ENCODE data around the gene ODAD4. TPM values are rescaled to one million over a fixed set of nuclear protein-coding genes. Genes with fewer than 3 reads are reported as not detected.
A peak's percentile ranks its signal among the peaks of the same experiment; 100 is the strongest.
"Not testable (repeated sequence)": the region's sequence is repeated elsewhere in the genome, so short reads cannot be mapped to it uniquely, and the experiment has no call there.

The ODAD4 gene
- total RNA-seq, 2 experiments from 2014 or later, result 0.89 to 0.97 TPM

DNA sequence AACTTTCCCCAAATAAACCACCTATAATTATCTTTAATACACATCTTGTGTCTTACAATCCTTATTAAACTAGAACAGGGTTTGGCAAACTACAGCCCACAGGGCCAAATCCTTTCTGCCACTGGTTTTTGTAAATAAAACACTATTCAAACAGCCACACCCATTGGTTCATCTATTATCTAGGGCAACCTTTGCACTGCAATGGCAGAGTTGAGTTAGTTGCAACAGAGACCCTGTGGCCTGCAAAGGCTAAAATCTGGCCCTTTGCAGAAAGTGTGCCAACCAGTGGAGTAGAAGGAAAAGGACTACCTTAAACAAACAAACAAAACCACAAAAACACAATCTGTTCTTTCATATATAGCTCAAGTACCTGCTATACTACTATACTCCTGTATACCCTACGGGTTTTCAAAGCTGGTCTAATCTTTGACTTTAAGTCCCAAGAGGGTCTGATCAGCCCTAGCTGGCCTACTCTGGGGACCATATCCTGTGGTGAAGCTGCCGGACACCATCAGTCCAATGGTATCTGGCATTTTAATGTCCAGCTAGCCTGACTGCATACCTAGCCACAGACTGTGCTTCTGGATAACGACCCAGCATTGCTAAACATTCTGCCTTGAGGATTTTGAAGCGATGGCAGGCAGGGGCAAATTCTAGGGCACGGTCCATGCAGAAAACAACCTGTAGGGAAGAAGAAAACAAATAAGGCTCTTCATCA, 59.4 kb downstream of the ODAD4 start:
- H3K27me3 Mint-ChIP-seq (ENCODE audit: low read depth), result no peaks in the 10 kb centered on the region
- ATAC-seq (no peak), DNase-seq (no peak)
- H3K4me1 Mint-ChIP-seq (ENCODE audit: low read depth), result no peaks in the 10 kb centered on the region
- H3K36me3 Mint-ChIP-seq (ENCODE audit: low read depth), result peaks cover 65% of the 10 kb centered on the region
- no peak overlapping the region for H3K4me3 Mint-ChIP-seq
- ChIA-PET POLR2A (interaction anchor here (1.2 kb wide), 1 partner anchor 27 kb away, joined by 4 read pairs; the partner anchor contains the start of gene DNAJC7), CTCF (interaction anchor here (1.0 to 2.7 kb wide), 3 partner anchors 23 to 30 kb away, joined by 3 to 10 read pairs (median 3); partner anchors contain the start of gene NKIRAS2)
- no peak overlapping the region for H3K27ac Mint-ChIP-seq
- H3K9me3 Mint-ChIP-seq (ENCODE audit: insufficient read depth), result no peaks in the 10 kb centered on the region

DNA sequence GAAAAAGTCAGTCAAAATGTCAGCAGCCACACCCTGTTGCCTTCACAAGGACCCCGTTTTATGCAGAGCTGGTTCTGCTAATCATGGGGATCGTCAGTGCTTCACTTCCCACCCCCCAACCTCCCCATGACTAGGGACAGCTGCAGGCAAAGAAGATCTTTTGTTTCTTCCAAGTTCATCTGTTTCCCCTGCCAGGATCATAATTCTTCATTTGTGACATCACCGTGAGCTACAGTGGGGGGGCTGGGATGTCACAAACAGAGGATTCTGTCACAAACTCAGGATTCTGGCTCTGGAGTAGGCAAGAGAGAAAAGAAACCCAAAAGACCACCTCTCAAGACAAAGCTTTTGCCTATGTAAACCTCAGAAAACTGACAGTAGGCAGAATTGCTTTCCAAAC, 62.2 kb downstream of the ODAD4 start:
- Mint-ChIP-seq H3K4me3 (no peak overlapping the region), H3K36me3 (ENCODE audit: low read depth) (peaks cover 69% of the 10 kb centered on the region), H3K27ac (no peak overlapping the region), H3K4me1 (ENCODE audit: low read depth) (peaks cover 3% of the 10 kb centered on the region), H3K27me3 (ENCODE audit: low read depth) (no peaks in the 10 kb centered on the region), H3K9me3 (ENCODE audit: insufficient read depth) (no peaks in the 10 kb centered on the region)
- DNase-seq (no peak), ATAC-seq (no peak)
- CTCF ChIA-PET, result interaction anchor here (1.1 kb wide), 2 partner anchors 11 to 30 kb away, joined by 3 to 4 read pairs; no protein-coding TSS in a partner anchor
- POLR2A ChIA-PET, result no interaction called here

DNA sequence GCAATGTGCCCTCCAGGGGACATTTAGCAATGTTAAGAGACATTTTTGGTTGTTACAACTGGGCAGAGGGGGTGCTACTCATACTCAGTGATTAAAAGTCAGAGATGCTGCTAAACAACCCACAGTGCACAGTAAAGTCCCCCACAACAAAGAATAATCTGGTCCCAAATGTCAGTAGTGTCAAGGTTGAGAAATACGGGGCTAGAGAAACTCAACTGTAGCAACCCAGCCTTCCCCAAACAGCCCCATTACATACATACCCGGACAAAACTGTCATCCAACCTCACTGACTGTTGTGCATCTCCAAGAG, 66.4 kb downstream of the ODAD4 start:
- DNase-seq (no peak), ATAC-seq (no peak)
- H3K4me1 Mint-ChIP-seq (ENCODE audit: low read depth), result peaks cover 3% of the 10 kb centered on the region
- POLR2A ChIA-PET, result no interaction called here
- CTCF ChIA-PET, result interaction anchor here (1.6 kb wide), 2 partner anchors 21 to 23 kb away, joined by 4 to 5 read pairs; partner anchors contain the start of gene NKIRAS2
- H3K27me3 Mint-ChIP-seq (ENCODE audit: low read depth), result no peaks in the 10 kb centered on the region
- no peaks in the 10 kb centered on the region for H3K9me3 Mint-ChIP-seq (ENCODE audit: insufficient read depth)
- peaks cover 64% of the 10 kb centered on the region for H3K36me3 Mint-ChIP-seq (ENCODE audit: low read depth)
- H3K4me3 Mint-ChIP-seq, result no peak overlapping the region
- no peak overlapping the region for H3K27ac Mint-ChIP-seq

DNA sequence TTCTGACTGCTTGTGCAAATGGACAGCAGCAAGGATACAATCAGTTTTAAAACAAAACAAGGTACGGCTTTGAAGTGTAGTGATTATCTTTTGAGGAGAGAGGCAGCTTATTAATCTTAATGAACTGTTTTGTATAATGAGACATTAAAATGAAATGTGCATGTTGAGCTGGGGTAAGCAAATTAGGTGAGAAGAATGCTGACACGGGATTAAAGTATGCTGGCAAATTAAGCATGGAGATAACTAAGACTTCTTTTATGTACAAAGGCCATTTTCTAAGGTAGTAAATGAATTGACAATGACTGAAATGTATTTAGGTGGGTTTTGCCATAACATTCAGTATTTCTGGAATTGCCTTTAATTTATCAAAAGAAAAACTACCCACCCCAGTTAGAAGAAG, 68.1 kb downstream of the ODAD4 start:
- Mint-ChIP-seq H3K36me3 (ENCODE audit: low read depth) (peaks cover 64% of the 10 kb centered on the region), H3K4me1 (ENCODE audit: low read depth) (peaks cover 3% of the 10 kb centered on the region), H3K27me3 (ENCODE audit: low read depth) (no peaks in the 10 kb centered on the region), H3K4me3 (no peak overlapping the region), H3K27ac (no peak overlapping the region), H3K9me3 (ENCODE audit: insufficient read depth) (no peaks in the 10 kb centered on the region)
- POLR2A ChIA-PET, result interaction anchor here (0.9 kb wide), 1 partner anchor 10 kb away, joined by 3 read pairs; no protein-coding TSS in a partner anchor
- no peak for DNase-seq
- CTCF ChIA-PET, result interaction anchor here (1.3 kb wide), 1 partner anchor 36 kb away, joined by 6 read pairs; no protein-coding TSS in a partner anchor
- ATAC-seq, result no peak

DNA sequence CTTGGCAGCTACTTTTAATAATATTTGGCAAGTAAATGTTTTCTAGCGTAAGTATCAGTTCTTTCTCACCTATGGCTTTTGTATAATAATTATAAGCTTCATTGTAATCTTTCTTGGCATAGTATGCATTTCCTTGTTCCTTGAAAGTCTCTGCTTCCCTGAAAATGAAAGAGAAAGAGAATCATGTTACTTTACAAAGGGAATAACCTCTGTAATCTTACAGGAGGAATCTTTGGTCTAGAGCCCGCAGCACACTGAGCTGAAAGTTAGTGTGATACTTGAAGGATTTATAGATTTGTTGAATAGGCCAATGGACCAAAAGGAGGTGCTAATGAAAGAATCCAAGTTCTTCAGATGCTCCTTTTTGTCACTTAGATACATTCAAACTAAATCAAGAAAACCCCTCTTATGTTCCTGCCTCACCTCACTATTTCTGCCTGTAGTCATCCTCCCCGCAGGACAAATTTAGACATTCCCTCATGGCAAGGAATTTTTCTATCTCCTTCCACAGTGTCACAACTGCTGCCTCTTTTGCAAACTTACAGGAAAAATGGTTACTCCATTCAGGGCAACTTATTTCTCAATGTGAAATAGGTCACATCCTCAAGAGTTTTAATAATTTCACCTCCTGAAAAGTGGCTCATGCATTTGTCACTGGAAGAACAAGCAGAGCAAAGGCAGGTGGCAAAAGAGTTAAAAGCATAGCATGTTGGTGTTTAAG, 70.2 kb downstream of the ODAD4 start:
- peak overlapping the region; percentile 6 for H3K27ac Mint-ChIP-seq
- H3K27me3 Mint-ChIP-seq (ENCODE audit: low read depth), result no peaks in the 10 kb centered on the region
- no peak overlapping the region for H3K4me3 Mint-ChIP-seq
- H3K36me3 Mint-ChIP-seq (ENCODE audit: low read depth), result peaks cover 53% of the 10 kb centered on the region
- DNase-seq (no peak), ATAC-seq (no peak)
- peaks cover 17% of the 10 kb centered on the region for H3K4me1 Mint-ChIP-seq (ENCODE audit: low read depth)
- ChIA-PET CTCF (interaction anchor here (0.7 to 1.9 kb wide), 4 partner anchors 19 to 234 kb away, joined by 3 to 5 read pairs (median 4); partner anchors contain the start of gene NKIRAS2), POLR2A (interaction anchor here (1.3 to 2.4 kb wide), 3 partner anchors 16 to 17 kb away, joined by 3 to 7 read pairs (median 4); partner anchors contain the start of gene DNAJC7)
- no peaks in the 10 kb centered on the region for H3K9me3 Mint-ChIP-seq (ENCODE audit: insufficient read depth)

DNA sequence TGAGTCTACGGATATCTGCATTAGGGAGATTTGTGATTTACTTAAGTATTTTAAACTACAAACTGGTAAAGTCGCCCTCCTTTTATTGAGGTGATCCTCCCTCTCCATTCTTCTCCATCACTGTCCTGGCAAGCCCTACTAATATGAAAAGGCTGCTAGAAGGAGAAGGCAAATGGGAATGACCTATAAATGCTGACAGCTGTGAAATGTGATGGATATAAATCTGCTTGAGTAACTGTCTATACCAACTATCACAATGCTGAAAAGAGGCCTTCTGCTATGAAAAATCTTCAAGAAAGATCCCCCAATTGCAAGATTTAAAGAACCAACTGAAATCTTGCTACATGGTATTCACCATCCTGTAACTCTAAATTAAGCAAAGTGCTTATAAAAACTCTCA, 71.3 kb downstream of the ODAD4 start:
- Mint-ChIP-seq H3K27ac (no peak overlapping the region), H3K9me3 (ENCODE audit: insufficient read depth) (no peaks in the 10 kb centered on the region), H3K4me3 (no peak overlapping the region), H3K36me3 (ENCODE audit: low read depth) (peaks cover 43% of the 10 kb centered on the region), H3K27me3 (ENCODE audit: low read depth) (no peaks in the 10 kb centered on the region), H3K4me1 (ENCODE audit: low read depth) (peaks cover 14% of the 10 kb centered on the region)
- POLR2A ChIA-PET, result interaction anchor here (2.4 kb wide), 1 partner anchor 15 kb away, joined by 7 read pairs; the partner anchor contains the start of gene DNAJC7
- ATAC-seq (no peak), DNase-seq (no peak)
- CTCF ChIA-PET, result interaction anchor here (1.1 to 1.9 kb wide), 2 partner anchors 18 to 22 kb away, joined by 4 to 5 read pairs; partner anchors contain the start of gene NKIRAS2

DNA sequence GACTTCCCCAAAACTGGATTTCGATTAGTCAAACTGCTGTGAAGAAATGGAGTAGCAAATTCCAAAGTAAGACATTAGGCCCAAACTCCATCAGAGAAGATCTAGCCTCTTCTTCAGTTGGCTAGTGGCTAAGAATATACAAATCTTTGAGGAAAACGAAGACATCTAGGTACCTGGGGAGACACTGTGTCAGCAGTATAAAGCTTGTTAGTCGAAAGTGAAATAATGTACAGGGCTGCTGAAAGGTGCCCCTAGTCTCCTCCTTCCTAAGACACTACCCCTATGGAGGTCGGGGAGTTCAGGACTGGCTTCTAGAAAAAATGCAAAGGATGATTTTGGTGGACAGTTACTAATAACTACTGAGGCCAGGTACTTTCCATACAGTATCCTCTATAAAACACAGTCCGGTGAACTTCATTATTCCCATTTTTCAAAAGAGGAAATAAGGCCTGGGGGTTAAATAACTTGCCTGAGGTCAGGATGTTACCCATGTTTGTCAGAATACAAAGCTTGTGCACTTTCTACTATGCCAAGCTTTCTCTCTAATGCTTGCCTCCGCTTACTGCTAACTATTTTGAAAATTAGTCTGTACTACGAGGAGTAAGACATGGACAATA, 71.9 kb downstream of the ODAD4 start:
- Mint-ChIP-seq H3K4me1 (ENCODE audit: low read depth) (peaks cover 17% of the 10 kb centered on the region), H3K36me3 (ENCODE audit: low read depth) (peaks cover 42% of the 10 kb centered on the region), H3K9me3 (ENCODE audit: insufficient read depth) (no peaks in the 10 kb centered on the region), H3K4me3 (no peak overlapping the region), H3K27ac (no peak overlapping the region), H3K27me3 (ENCODE audit: low read depth) (no peaks in the 10 kb centered on the region)
- DNase-seq (no peak), ATAC-seq (no peak)
- CTCF ChIA-PET, result interaction anchor here (0.8 to 1.9 kb wide), 4 partner anchors 16 to 320 kb away, joined by 4 to 5 read pairs (median 4); partner anchors contain the start of gene NKIRAS2
- POLR2A ChIA-PET, result interaction anchor here (2.4 kb wide), 1 partner anchor 15 kb away, joined by 7 read pairs; the partner anchor contains the start of gene DNAJC7

DNA sequence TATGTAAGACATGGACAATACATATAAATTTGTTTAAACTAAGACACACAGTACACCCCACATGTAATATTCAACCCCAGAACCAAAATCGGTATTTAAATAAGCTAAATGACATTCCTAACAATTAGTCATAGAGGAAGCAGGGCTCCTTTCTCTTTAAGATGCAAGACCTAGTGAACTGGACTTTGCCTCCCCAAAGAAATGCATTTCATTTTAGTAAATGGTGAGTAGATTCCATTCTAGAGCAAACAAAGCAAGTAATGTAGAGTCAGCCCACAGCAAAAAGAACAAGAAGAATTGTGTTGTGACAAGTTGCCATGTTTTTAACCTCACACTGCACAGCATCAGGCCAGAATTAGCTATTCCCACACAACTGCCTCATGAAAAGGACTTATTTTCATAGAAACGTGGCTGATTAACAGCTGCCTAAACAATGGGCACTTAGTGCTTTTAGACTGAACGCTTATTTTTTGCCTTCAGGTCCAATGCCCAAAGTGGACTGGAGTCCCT, 72.4 kb downstream of the ODAD4 start:
- Mint-ChIP-seq H3K36me3 (ENCODE audit: low read depth) (peaks cover 38% of the 10 kb centered on the region), H3K27ac (peak overlapping the region; percentile 4)

DNA sequence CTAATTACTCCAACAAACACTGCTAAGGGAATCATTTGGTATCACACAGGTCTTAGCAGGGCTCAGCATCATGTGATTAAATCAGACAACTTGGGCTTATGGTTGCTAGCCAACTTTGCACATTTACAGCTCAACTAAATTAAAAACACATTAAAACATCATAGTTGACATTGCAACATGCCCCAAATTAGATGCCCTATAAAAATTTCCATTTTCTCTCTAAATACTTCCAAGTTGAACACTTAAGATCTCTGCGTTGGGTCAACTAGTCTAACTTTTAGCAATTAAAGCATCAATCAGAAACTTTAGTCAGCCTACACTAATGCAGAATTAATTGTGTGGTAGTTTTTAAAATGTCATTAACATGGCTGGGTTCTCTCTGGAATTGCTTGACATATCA, 74.7 kb downstream of the ODAD4 start:
- peaks cover 31% of the 10 kb centered on the region for H3K36me3 Mint-ChIP-seq (ENCODE audit: low read depth)
- no peaks in the 10 kb centered on the region for H3K9me3 Mint-ChIP-seq (ENCODE audit: insufficient read depth)
- no peak overlapping the region for H3K4me3 Mint-ChIP-seq
- CTCF ChIA-PET, result interaction anchor here (0.9 to 2.5 kb wide), 5 partner anchors 11 to 42 kb away, joined by 3 to 10 read pairs (median 8); partner anchors contain the start of gene NKIRAS2
- H3K27ac Mint-ChIP-seq, result no peak overlapping the region
- DNase-seq (no peak), ATAC-seq (no peak)
- H3K27me3 Mint-ChIP-seq (ENCODE audit: low read depth), result no peaks in the 10 kb centered on the region
- peaks cover 17% of the 10 kb centered on the region for H3K4me1 Mint-ChIP-seq (ENCODE audit: low read depth)
- POLR2A ChIA-PET, result interaction anchor here (1.5 kb wide), 1 partner anchor 12 kb away, joined by 8 read pairs; the partner anchor contains the start of gene DNAJC7

More for the DNA sequence above, 72.4 kb downstream of the ODAD4 start:
- ATAC-seq (no peak), DNase-seq (no peak)
- no peaks in the 10 kb centered on the region for H3K9me3 Mint-ChIP-seq (ENCODE audit: insufficient read depth)
- POLR2A ChIA-PET, result interaction anchor here (2.4 kb wide), 1 partner anchor 14 kb away, joined by 7 read pairs; the partner anchor contains the start of gene DNAJC7
- no peak overlapping the region for H3K4me3 Mint-ChIP-seq
- peaks cover 17% of the 10 kb centered on the region for H3K4me1 Mint-ChIP-seq (ENCODE audit: low read depth)
- H3K27me3 Mint-ChIP-seq (ENCODE audit: low read depth), result no peaks in the 10 kb centered on the region
- CTCF ChIA-PET, result interaction anchor here (0.8 to 1.9 kb wide), 5 partner anchors 10 to 319 kb away, joined by 3 to 5 read pairs (median 4); partner anchors contain the start of gene NKIRAS2

DNA sequence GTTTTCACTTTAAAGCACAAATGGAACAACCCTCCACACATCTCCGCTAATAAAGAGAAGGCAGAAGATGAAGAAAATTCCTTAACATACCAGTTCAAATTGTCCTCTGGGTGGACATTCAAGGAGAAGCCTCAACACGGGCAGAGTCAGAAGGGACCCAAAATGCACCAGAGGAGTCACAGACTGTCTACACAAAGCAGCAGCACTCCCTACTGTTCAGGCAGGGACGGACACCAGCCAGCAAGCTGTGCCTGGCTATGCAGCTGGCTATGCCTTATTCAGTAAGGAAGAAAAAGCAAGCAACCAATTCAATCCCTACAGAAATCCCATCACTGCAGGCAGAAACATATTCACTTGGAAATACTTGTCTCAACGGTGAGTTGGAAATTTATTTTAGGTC, 78.8 kb downstream of the ODAD4 start:
- peaks cover 38% of the 10 kb centered on the region for H3K4me1 Mint-ChIP-seq (ENCODE audit: low read depth)
- DNase-seq, result no peak
- CTCF ChIA-PET, result interaction anchor here (1.1 kb wide), 1 partner anchor 9 kb away, joined by 4 read pairs; no protein-coding TSS in a partner anchor
- no peak overlapping the region for H3K4me3 Mint-ChIP-seq
- H3K36me3 Mint-ChIP-seq (ENCODE audit: low read depth), result peaks cover 19% of the 10 kb centered on the region
- H3K27me3 Mint-ChIP-seq (ENCODE audit: low read depth), result no peaks in the 10 kb centered on the region
- no peak overlapping the region for H3K27ac Mint-ChIP-seq
- H3K9me3 Mint-ChIP-seq (ENCODE audit: insufficient read depth), result no peaks in the 10 kb centered on the region
- no peak for ATAC-seq
- POLR2A ChIA-PET, result no interaction called here

DNA sequence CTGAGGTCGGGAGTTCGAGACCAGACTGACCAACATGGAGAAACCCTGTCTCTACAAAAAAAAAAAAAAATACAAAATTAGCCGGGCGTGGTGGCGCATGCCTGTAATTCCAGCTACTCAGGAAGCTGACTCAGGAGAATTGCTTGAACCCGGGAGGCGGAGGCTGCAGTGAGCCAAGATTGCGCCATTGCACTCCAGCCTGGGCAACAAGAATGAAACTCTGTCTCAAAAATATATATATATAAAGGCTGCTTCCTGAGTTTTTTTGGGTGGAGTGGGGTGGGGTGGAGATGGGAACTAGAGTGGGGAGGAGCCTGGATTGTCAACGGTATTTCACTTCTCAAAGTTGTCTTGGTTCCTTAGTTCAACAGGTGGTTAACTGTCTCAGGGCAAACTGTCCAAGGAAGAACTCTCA, 79.9 kb downstream of the ODAD4 start:
- POLR2A ChIA-PET; H3K9me3 Mint-ChIP-seq (ENCODE audit: insufficient read depth); H3K4me3 Mint-ChIP-seq; CTCF ChIA-PET; H3K27ac Mint-ChIP-seq; H3K27me3 Mint-ChIP-seq (ENCODE audit: low read depth); DNase-seq; ATAC-seq: not testable (repeated sequence)
- Mint-ChIP-seq H3K4me1 (ENCODE audit: low read depth) (peaks cover 31% of the 10 kb centered on the region), H3K36me3 (ENCODE audit: low read depth) (peaks cover 24% of the 10 kb centered on the region)
